H9 (cell line): Measurements from ENCODE around the gene GOLGA6A. TPM values are rescaled to one million over a fixed set of nuclear protein-coding genes. Genes with fewer than 3 reads are reported as not detected.

Experiments
- DNase-seq: peaks from one replicate; pipeline ENCODE4 v3.0.0-alpha.2; 2017
- H2AFZ ChIP-seq: one replicate; pipeline ENCODE4 v1.6.1; 2013; ENCODE audit warnings: mild to moderate bottlenecking, low read length, control low read depth, moderate library complexity
- H2AK5ac ChIP-seq: 2 replicates; pipeline ENCODE4 v1.6.1; 2013; ENCODE audit warnings: low read length, control low read depth, mixed read lengths; ENCODE audit not compliant: insufficient read length
- H2BK120ac ChIP-seq: one replicate; pipeline ENCODE4 v1.6.1; 2013; ENCODE audit warnings: low read depth, mild to moderate bottlenecking, low read length, control low read depth, inconsistent platforms; ENCODE audit not compliant: poor library complexity, severe bottlenecking
- H2BK12ac ChIP-seq: 2 replicates; pipeline ENCODE4 v1.6.1; 2013; ENCODE audit warnings: low read length, control low read depth, mixed read lengths, low read depth; ENCODE audit not compliant: insufficient read length
- H2BK15ac ChIP-seq: 2 replicates; pipeline ENCODE4 v1.6.1; 2013; ENCODE audit warnings: low read depth, low read length, control low read depth
- H2BK20ac ChIP-seq: one replicate; pipeline ENCODE4 v1.6.1; 2013; ENCODE audit warnings: low read depth, mild to moderate bottlenecking, low read length, control low read depth, inconsistent platforms; ENCODE audit not compliant: poor library complexity, severe bottlenecking
- H2BK5ac ChIP-seq: 2 replicates; pipeline ENCODE4 v1.6.1; 2013; ENCODE audit warnings: low read length, control low read depth, mixed read lengths; ENCODE audit not compliant: insufficient read length
- H3K14ac ChIP-seq: 2 replicates; pipeline ENCODE4 v1.6.1; 2013; ENCODE audit warnings: low read length, control low read depth; ENCODE audit not compliant: insufficient read depth
- H3K18ac ChIP-seq: 2 replicates; pipeline ENCODE4 v1.6.1; 2013; ENCODE audit warnings: low read depth, mild to moderate bottlenecking, mixed read lengths, low read length, control low read depth; ENCODE audit not compliant: insufficient read length
- H3K23ac ChIP-seq: 2 replicates; pipeline ENCODE4 v1.6.1; 2013; ENCODE audit warnings: low read length, control low read depth, mixed read lengths, low read depth; ENCODE audit not compliant: insufficient read length
- H3K23me2 ChIP-seq: 2 replicates; pipeline ENCODE4 v1.6.1; 2013; ENCODE audit warnings: low read depth, mild to moderate bottlenecking, mixed read lengths, low read length, control low read depth; ENCODE audit not compliant: insufficient read length, poor library complexity, severe bottlenecking
- H3K27ac ChIP-seq: 2 replicates; pipeline ENCODE4 v1.5.1; 2013; ENCODE audit warnings: low read length, control low read depth, mixed read lengths, low read depth; ENCODE audit not compliant: insufficient read length
- H3K27me3 ChIP-seq: 2 replicates; pipeline ENCODE4 v1.6.1; 2013; ENCODE audit warnings: low read length, control low read depth, inconsistent platforms; ENCODE audit not compliant: insufficient read depth
- H3K4ac ChIP-seq: 2 replicates; pipeline ENCODE4 v1.6.1; 2013; ENCODE audit warnings: low read depth, mild to moderate bottlenecking, control low read depth, inconsistent platforms, low read length, moderate library complexity
- H3K4me1 ChIP-seq: 2 replicates; pipeline ENCODE4 v1.6.1; 2013; ENCODE audit warnings: low read length, control low read depth, inconsistent platforms; ENCODE audit not compliant: insufficient read depth
- H3K4me2 ChIP-seq: 2 replicates; pipeline ENCODE4 v1.6.1; 2013; ENCODE audit warnings: low read length, control low read depth, mixed read lengths; ENCODE audit not compliant: insufficient read length, insufficient read depth
- H3K56ac ChIP-seq: 2 replicates; pipeline ENCODE4 v1.6.1; 2013; ENCODE audit warnings: low read depth, mild to moderate bottlenecking, mixed read lengths, low read length, control low read depth; ENCODE audit not compliant: insufficient read length
- H3K79me1 ChIP-seq: 2 replicates; pipeline ENCODE4 v1.6.1; 2013; ENCODE audit warnings: low read depth, mild to moderate bottlenecking, moderate library complexity, low read length, control low read depth, inconsistent platforms; ENCODE audit not compliant: insufficient read depth, poor library complexity, severe bottlenecking
- H3K79me2 ChIP-seq: 2 replicates; pipeline ENCODE4 v1.6.1; 2013; ENCODE audit warnings: low read length, control low read depth, inconsistent platforms; ENCODE audit not compliant: insufficient read depth
- H3K9ac ChIP-seq: 2 replicates; pipeline ENCODE4 v1.6.1; 2013; ENCODE audit warnings: low read length, control low read depth, mixed read lengths; ENCODE audit not compliant: insufficient read length; ENCODE audit errors: extremely low read depth
- H3K9me3 ChIP-seq: one replicate; pipeline ENCODE4 v1.6.1; 2013; ENCODE audit warnings: low read depth, low read length, inconsistent platforms; ENCODE audit not compliant: control insufficient read depth
- H3T11ph ChIP-seq: one replicate; pipeline ENCODE4 v1.6.1; 2013; ENCODE audit warnings: mild to moderate bottlenecking, low read length, control low read depth, inconsistent platforms
- H4K20me1 ChIP-seq: one replicate; pipeline ENCODE4 v1.6.1; 2013; ENCODE audit not compliant: control insufficient read depth, insufficient read length, insufficient read depth
- H4K5ac ChIP-seq: 2 replicates; pipeline ENCODE4 v1.6.1; 2013; ENCODE audit warnings: low read depth, mild to moderate bottlenecking, mixed read lengths, low read length, control low read depth; ENCODE audit not compliant: insufficient read length
- H4K8ac ChIP-seq: replicated peaks from 2 replicates; pipeline ENCODE4 v1.6.1; 2013; ENCODE audit warnings: low read length, control low read depth, mixed read lengths, low read depth; ENCODE audit not compliant: insufficient read length
- H4K91ac ChIP-seq: 2 replicates; pipeline ENCODE4 v1.6.1; 2013; ENCODE audit warnings: low read depth, mild to moderate bottlenecking, moderate library complexity, mixed read lengths, low read length, control low read depth; ENCODE audit not compliant: insufficient read length
- H3K27ac Mint-ChIP-seq, 3 experiments: 2 replicates in 2 of 3; 3 replicates in 1 of 3; pipeline ENCODE4 v1.8.0; 2020 to 2021; ENCODE audit warnings: mixed read lengths in 3 of 3, mild to moderate bottlenecking in 1 of 3, moderate library complexity in 1 of 3
- H3K27me3 Mint-ChIP-seq: 2 replicates; pipeline ENCODE4 v1.8.0; 2021; ENCODE audit warnings: low read depth, mild to moderate bottlenecking, moderate library complexity, mixed read lengths
- H3K36me3 Mint-ChIP-seq, 3 experiments: 2 replicates in 2 of 3; 3 replicates in 1 of 3; pipeline ENCODE4 v1.8.0; 2020 to 2021; ENCODE audit warnings: low read depth in 3 of 3, mixed read lengths in 3 of 3; ENCODE audit not compliant: insufficient read depth in 1 of 3
- H3K4me1 Mint-ChIP-seq, 2 experiments: 2 replicates each; pipeline ENCODE4 v1.8.0; 2020; ENCODE audit warnings: mixed read lengths in 2 of 2
- H3K4me3 Mint-ChIP-seq, 2 experiments: 2 replicates in 1 of 2; 3 replicates in 1 of 2; pipeline ENCODE4 v1.8.0; 2020 to 2021; ENCODE audit warnings: mild to moderate bottlenecking in 2 of 2, mixed read lengths in 2 of 2, moderate library complexity in 1 of 2
- H3K9me3 Mint-ChIP-seq, 2 experiments: 2 replicates in 1 of 2; 3 replicates in 1 of 2; pipeline ENCODE4 v1.8.0; 2020; ENCODE audit warnings: mild to moderate bottlenecking in 2 of 2, mixed read lengths in 2 of 2, moderate library complexity in 1 of 2
- CTCF ChIP-seq: fragments of 200-600 bp; sonication (generic); conservative IDR thresholded peaks from 3 replicates; pipeline ENCODE4 v1.8.0; 2021; ENCODE audit warnings: antibody characterized with exemption, mild to moderate bottlenecking
- WGBS: extraction: QIAGEN DNeasy Blood & Tissue Kit; methylation state at CpG from one replicate; pipeline ENCODE4 v1.1.7; 2013; ENCODE audit warnings: missing lambda C conversion rate, low lambda C conversion rate, mixed read lengths; ENCODE audit not compliant: insufficient read length; ENCODE audit errors: extremely low coverage; 5-methylcytosine and 5-hydroxymethylcytosine counted together
- total RNA-seq: library from RNA; stranded (reverse); gene quantifications from 2 replicates; pipeline ENCODE4 v1.2.1, GENCODE V29; 2021

The GOLGA6A gene
- total RNA-seq, 1 experiment from 2014 or later = 0.72 TPM

DNA sequence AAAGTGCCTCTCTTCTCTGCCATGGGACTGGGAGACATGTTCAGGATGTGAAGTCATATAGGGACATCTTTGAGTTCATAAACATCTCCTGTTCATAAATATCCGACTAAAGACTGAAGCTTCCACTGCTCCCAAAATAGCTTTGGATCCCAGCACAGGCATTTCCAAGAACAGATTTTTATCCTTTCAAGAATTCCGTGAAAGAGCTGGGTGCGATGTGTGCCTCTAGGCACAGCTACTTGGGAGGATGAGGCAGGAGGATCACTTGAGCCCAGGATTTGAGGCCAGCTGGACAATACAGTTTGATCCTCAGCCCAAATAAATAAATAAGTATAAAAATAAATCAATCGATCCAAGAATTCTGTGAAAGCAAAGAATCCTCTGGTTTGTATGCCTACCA is 41.3 kb upstream of the GOLGA6A start:
- no peaks in the 10 kb centered on the region for H3K79me2 ChIP-seq
- no peak overlapping the region for H3K56ac ChIP-seq
- no peak for DNase-seq
- H3K27me3 ChIP-seq = peaks cover 13% of the 10 kb centered on the region
- H3K18ac ChIP-seq = no peak overlapping the region
- WGBS = no CpG with 5 or more reads among the region's 4 CpGs
- no peak overlapping the region for H3K14ac ChIP-seq
- Mint-ChIP-seq H3K27me3 (peaks cover 79% of the 10 kb centered on the region), H3K27ac (no peak overlapping the region), H3K36me3 (no peaks in the 10 kb centered on the region), H3K9me3 (no peaks in the 10 kb centered on the region), H3K4me1 (peaks cover 24 to 42% of the 10 kb centered on the region in 2 experiments), H3K4me3 (no peak overlapping the region)
- no peak overlapping the region for H2AK5ac ChIP-seq
- H3K9ac ChIP-seq = no peak overlapping the region
- H3K4me2 ChIP-seq = no peak overlapping the region
- no peak overlapping the region for H2BK120ac ChIP-seq
- no peak overlapping the region for H4K91ac ChIP-seq
- H3K9me3 ChIP-seq = no peaks in the 10 kb centered on the region
- no peak overlapping the region for H3K4ac ChIP-seq
- H3K79me1 ChIP-seq = no peaks in the 10 kb centered on the region
- TF ChIP-seq CTCF = no peak
- no peak overlapping the region for H3K23ac ChIP-seq
- H3T11ph ChIP-seq = no peak overlapping the region
- no peak overlapping the region for H2BK12ac ChIP-seq
- no peak overlapping the region for H2BK15ac ChIP-seq
- no peak overlapping the region for H2BK20ac ChIP-seq
- no peak overlapping the region for H3K27ac ChIP-seq
- H4K5ac ChIP-seq = no peak overlapping the region
- H4K8ac ChIP-seq = no peak overlapping the region
- H2AFZ ChIP-seq = no peak overlapping the region
- H3K23me2 ChIP-seq = peaks cover 10% of the 10 kb centered on the region
- no peaks in the 10 kb centered on the region; the same call in 1 of the 2 replicates for H3K4me1 ChIP-seq
- no peak overlapping the region for H2BK5ac ChIP-seq
- H4K20me1 ChIP-seq = no peaks in the 10 kb centered on the region
